PC-9 (cell line): Measurements from ENCODE around the gene RAB1B. TPM values are rescaled to one million over a fixed set of nuclear protein-coding genes. Genes with fewer than 3 reads are reported as not detected.

ENCODE experiments used
- BruUV-seq: library from RNA; stranded (reverse); fragments of 400-500 nt; replicated peaks from 2 replicates; lab custom pipeline; 2021; lab: Mats Ljungman, UMichigan
- CTCF ChIA-PET: fragments of 300-600 bp; sonication (Branson Sonifier 250); formaldehyde crosslinking; loops from one replicate; lab custom pipeline; 2022; ENCODE audit warnings: antibody characterized with exemption; lab: Charles Lee
- POLR2A ChIA-PET: fragments of 300-600 bp; sonication (Branson Sonifier 250); formaldehyde crosslinking; loops from one replicate; lab custom pipeline; 2022; ENCODE audit warnings: antibody characterized with exemption; ENCODE audit not compliant: unreplicated experiment; lab: Charles Lee
- DNase-seq, 2 experiments: peaks; one replicate each; pipeline versions ENCODE4 v3.0.0 to v3.0.0-alpha.2; 2015 to 2022; ENCODE audit warnings: mixed read lengths in 1 of 2
- H2AFZ ChIP-seq: fragments of 200-600 bp; sonication (generic); 2 replicates; pipeline ENCODE4 v1.8.1; 2017; ENCODE audit warnings: antibody characterized with exemption
- H3F3A ChIP-seq: fragments of 200-600 bp; sonication (generic); 2 replicates; pipeline ENCODE4 v1.8.1; 2017; ENCODE audit warnings: antibody characterized with exemption, mild to moderate bottlenecking, low read depth; ENCODE audit not compliant: insufficient read depth
- H3K27ac ChIP-seq: fragments of 200-600 bp; sonication (generic); 2 replicates; pipeline ENCODE4 v1.6.1; 2016; ENCODE audit warnings: mixed run types
- H3K27me3 ChIP-seq: fragments of 200-600 bp; sonication (generic); 2 replicates; pipeline ENCODE4 v1.6.1; 2016; ENCODE audit warnings: low read depth, mixed run types; ENCODE audit not compliant: insufficient read depth
- H3K36me3 ChIP-seq: fragments of 200-600 bp; sonication (generic); 2 replicates; pipeline ENCODE4 v1.6.1; 2016; ENCODE audit warnings: low read depth, mixed run types
- H3K4me1 ChIP-seq: fragments of 200-600 bp; sonication (generic); replicated peaks from 2 replicates; pipeline ENCODE4 v1.6.1; 2016; ENCODE audit warnings: mixed run types; ENCODE audit not compliant: insufficient read depth
- H3K4me2 ChIP-seq: fragments of 200-600 bp; sonication (generic); 2 replicates; pipeline ENCODE4 v1.6.1; 2017; ENCODE audit warnings: mixed run types
- H3K4me3 ChIP-seq: fragments of 200-600 bp; sonication (generic); 2 replicates; pipeline ENCODE4 v1.6.1; 2016; ENCODE audit warnings: mixed run types
- H3K79me2 ChIP-seq: fragments of 200-600 bp; sonication (generic); 2 replicates; pipeline ENCODE4 v1.6.1; 2017; ENCODE audit warnings: low read depth, mixed run types
- H3K9me2 ChIP-seq: fragments of 200-600 bp; sonication (generic); 2 replicates; pipeline ENCODE4 v1.8.1; 2017; ENCODE audit warnings: mild to moderate bottlenecking; ENCODE audit not compliant: insufficient read depth
- H3K9me3 ChIP-seq: fragments of 200-600 bp; sonication (generic); 2 replicates; pipeline ENCODE4 v1.8.1; 2016; ENCODE audit warnings: low read depth; ENCODE audit not compliant: insufficient read depth
- H4K20me1 ChIP-seq: fragments of 200-600 bp; sonication (generic); 2 replicates; pipeline ENCODE4 v1.8.1; 2017; ENCODE audit not compliant: insufficient read depth
- CTCF ChIP-seq: fragments of 200-600 bp; sonication (generic); conservative IDR thresholded peaks from 2 replicates; pipeline ENCODE4 v1.6.1; 2017; ENCODE audit warnings: mixed run types, antibody characterized with exemption, mild to moderate bottlenecking, moderate library complexity
- EZH2 ChIP-seq: fragments of 200-600 bp; sonication (generic); IDR thresholded peaks from 2 replicates; pipeline ENCODE4 v1.8.0; 2017; ENCODE audit warnings: antibody characterized with exemption, low read depth
- intact Hi-C: fragments of 100-400 bp; cut with micrococcal nuclease; formaldehyde crosslinking; loops from one replicate; pipeline ENCODE4 v1.10.0; 2022; ENCODE audit not compliant: unreplicated experiment
- total RNA-seq: library from RNA; stranded (reverse); gene quantifications from 2 replicates; pipeline ENCODE4 v1.2.3, GENCODE V29; 2021

RAB1B gene
- total RNA-seq, 1 experiment from 2014 or later, result 232 TPM

GRCh38 chr11:66264914-66265313 is 3.5 kb upstream of the RAB1B start:
- Histone ChIP-seq H3K27me3 (no peaks in the 10 kb centered on the region), H3F3A (peaks cover 24% of the 10 kb centered on the region; the same call in 1 of the 2 replicates), H3K27ac (no peak overlapping the region), H3K36me3 (0 out of 2 replicates have a peak, but pooled peaks cover 8% of the 10 kb centered on the region), H3K79me2 (peaks cover 14% of the 10 kb centered on the region), H3K4me2 (no peak overlapping the region), H4K20me1 (peaks cover 9% of the 10 kb centered on the region), H3K4me1 (peaks cover 6% of the 10 kb centered on the region), H3K9me2 (no peaks in the 10 kb centered on the region), H3K4me3 (no peak overlapping the region), H3K9me3 (no peaks in the 10 kb centered on the region), H2AFZ (no peak overlapping the region)
- TF ChIP-seq CTCF, result peak; percentile 72
- no peak for TF ChIP-seq EZH2
- no TSS peak for BruUV-seq
- ChIA-PET CTCF (no interaction called here), POLR2A (no interaction called here)
- DNase-seq, result no peak
- intact Hi-C loops, result loop anchor here (5.0 kb wide), 1 partner anchor 253 kb away; the partner anchor contains the start of gene CST6

GRCh38 chr11:66265531-66266377 is 2.7 kb upstream of the RAB1B start:
- Histone ChIP-seq H3K27ac (no peak overlapping the region), H3K79me2 (peaks cover 21% of the 10 kb centered on the region), H2AFZ (no peak overlapping the region), H4K20me1 (peaks cover 18% of the 10 kb centered on the region), H3K27me3 (no peaks in the 10 kb centered on the region), H3K4me1 (peaks cover 8% of the 10 kb centered on the region), H3K36me3 (peaks cover 2% of the 10 kb centered on the region; the same call in 1 of the 2 replicates), H3K4me3 (no peak overlapping the region), H3F3A (peaks cover 24% of the 10 kb centered on the region; the same call in 1 of the 2 replicates), H3K9me2 (no peaks in the 10 kb centered on the region), H3K9me3 (no peaks in the 10 kb centered on the region), H3K4me2 (no peak overlapping the region)
- intact Hi-C loops, result loop anchor here (5.0 kb wide), 1 partner anchor 253 kb away; the partner anchor contains the start of gene CST6
- BruUV-seq, result no TSS peak
- TF ChIP-seq EZH2 (no peak), CTCF (no peak)
- ChIA-PET POLR2A (no interaction called here), CTCF (no interaction called here)
- no peak for DNase-seq

DNA sequence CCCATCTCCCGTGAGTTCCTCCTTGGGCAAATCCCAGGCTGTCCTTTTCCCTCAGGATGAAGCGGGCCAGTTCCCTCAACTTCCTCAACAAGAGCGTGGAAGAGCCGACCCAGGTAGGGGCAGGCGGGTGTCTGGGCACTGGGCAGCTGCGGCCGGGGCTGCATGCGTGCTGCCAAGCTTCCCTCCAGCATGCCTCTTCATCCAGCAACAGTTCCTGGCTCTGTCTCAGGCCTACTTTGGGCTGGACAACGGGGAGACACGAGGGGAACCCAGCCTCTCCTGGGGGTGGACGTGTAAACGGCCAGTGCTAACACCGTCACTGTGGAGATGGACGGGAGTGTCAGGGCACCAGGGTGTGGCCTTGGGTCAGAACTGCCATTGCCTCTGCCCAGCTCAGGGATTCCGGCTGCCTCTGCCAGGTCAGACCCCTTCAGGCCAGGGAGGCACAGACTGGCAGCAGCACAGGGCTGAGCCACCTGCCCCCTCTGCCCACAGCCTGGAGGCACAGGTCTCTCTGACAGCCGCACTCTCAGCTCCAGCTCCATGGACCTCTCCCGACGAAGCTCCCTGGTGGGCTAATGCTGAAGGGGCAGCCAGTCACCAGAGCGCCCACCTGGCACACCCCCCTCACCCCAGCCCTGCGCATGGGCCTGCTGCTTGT is 1.9 kb upstream of the RAB1B start:
- no TSS peak for BruUV-seq

More for the DNA sequence above, 1.9 kb upstream of the RAB1B start:
- Histone ChIP-seq H4K20me1 (peaks cover 25% of the 10 kb centered on the region), H3K9me2 (no peaks in the 10 kb centered on the region), H3K27me3 (no peaks in the 10 kb centered on the region), H3K9me3 (no peaks in the 10 kb centered on the region), H3K4me3 (no peak overlapping the region), H3K79me2 (peaks cover 28% of the 10 kb centered on the region), H3K4me1 (peaks cover 8% of the 10 kb centered on the region), H3K4me2 (no peak overlapping the region), H3F3A (peaks cover 24% of the 10 kb centered on the region; the same call in 1 of the 2 replicates), H2AFZ (no peak overlapping the region), H3K36me3 (peaks cover 5% of the 10 kb centered on the region; the same call in 1 of the 2 replicates), H3K27ac (no peak overlapping the region)
- intact Hi-C loops, result loop anchor here (5.0 kb wide), 1 partner anchor 254 kb away; the partner anchor contains the start of gene CST6
- POLR2A ChIA-PET, result no interaction called here
- CTCF ChIA-PET, result no interaction called here
- TF ChIP-seq CTCF, result no peak
- no peak for TF ChIP-seq EZH2
- no peak for DNase-seq
